ENCODE data around the gene HAO1.
"Not testable (repeated sequence)": the region's sequence is repeated elsewhere in the genome, so short reads cannot be mapped to it uniquely, and the experiment has no call there.

Gene HAO1

GRCh38 chr20:7858734-7859250 is 81.5 kb downstream of the HAO1 start:
- DNase-seq (ENCODE audit: low read depth in 2 of 2, low spot score in 1 of 2), result no peak

DNA sequence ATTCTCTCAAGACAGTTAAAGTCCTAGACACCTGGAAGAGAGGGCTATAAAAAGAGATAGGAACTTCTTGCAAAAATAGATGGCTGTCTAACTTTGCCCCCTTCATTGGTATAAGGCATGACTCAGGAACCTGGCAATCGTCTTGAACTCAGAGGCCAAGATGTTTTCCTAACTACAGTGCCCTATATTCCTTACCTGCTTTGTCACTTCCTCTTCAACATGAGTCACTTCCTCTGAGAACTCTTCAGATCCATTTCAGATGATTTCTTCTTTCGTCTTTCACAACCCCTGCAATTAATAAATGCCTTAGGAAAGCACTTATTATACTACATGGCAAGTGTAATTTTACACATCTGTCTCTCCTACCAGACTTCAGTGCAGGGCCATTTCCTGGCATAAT is 83.5 kb downstream of the HAO1 start:
- no peak for DNase-seq (ENCODE audit: low read depth in 2 of 2, low spot score in 1 of 2)

GRCh38 chr20:7855545-7855944 is 84.7 kb downstream of the HAO1 start:
- no peak for DNase-seq (ENCODE audit: low read depth in 2 of 2, low spot score in 1 of 2)

- no peak for DNase-seq (ENCODE audit: low read depth in 2 of 2, low spot score in 1 of 2)
These were observed 86.8 kb downstream of the HAO1 start for GRCh38 chr20:7853493-7853892.

DNA sequence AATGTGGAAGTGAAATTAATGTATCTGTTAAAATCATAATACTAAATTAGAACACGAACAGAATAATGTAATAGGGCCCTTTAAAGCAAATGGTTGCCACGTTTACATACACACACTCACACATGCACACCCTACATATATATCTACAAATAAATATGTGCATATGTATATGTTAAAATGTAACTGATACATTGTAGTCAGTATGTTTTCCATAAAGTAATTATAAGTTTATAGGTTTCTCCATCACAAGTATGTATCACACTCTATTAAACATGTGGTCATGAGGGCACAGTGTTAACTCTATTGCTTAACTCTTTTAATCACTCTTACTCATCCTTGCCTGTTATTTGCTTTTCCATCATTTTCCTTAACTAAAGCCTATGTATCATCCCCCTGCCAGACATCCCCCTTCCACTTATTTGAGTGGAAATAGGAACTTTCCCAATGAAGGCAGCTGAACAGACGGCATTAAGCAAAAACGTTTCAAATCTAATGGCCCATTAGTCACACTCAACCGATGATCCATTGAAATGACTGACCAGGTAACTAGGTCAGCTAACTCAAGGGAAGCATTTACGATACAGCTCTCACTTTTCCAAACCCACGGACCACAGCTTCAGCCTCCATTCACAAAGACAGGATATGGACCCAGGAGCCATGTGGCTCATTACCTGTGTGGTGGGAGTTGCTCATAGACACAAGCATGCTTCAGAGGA is 89.3 kb downstream of the HAO1 start:
- DNase-seq (ENCODE audit: low read depth in 2 of 2, low spot score in 1 of 2), result no peak

DNA sequence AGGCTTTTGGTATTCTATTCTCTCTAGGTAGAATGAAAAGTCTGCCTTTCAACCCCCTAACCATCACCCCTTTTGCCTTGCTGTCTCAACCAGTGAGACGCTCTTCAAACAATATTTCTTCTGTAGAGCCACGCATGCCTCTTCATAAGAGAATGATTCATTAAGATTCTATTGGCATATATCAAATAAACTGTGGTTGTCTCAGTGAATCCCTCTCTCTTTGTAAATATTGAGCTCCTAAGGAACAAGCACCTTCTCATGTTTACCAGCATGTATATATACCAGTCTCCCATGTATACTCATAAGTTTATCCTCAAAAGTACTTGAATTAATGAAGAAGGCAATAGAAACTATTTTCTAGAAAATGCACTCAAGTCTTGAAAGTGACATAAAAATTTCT is 90.6 kb downstream of the HAO1 start:
- no peak for DNase-seq (ENCODE audit: low read depth in 2 of 2, low spot score in 1 of 2)

- DNase-seq (ENCODE audit: low read depth in 2 of 2, low spot score in 1 of 2), result no peak
These were observed 91.9 kb downstream of the HAO1 start for GRCh38 chr20:7848351-7848750.

DNA sequence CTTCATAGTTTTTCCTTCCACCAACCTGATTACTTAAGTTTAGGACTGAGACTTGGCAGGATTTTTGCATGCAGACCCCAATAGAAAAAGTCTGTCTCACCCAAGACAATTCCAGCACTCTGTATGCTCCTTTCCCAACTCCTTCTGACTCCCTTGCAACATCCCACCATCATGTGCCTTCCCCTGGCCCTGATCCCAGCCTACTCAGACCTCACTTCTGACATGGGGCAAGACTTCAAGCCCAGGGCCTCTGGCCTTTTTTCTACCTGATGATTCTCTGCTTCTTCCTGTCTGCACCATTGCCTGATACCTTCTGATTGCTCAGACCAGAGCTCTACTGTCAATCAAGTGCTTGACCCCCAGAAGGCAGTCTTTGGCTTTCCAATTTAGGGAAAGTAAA is 96.6 kb downstream of the HAO1 start:
- no peak for DNase-seq (ENCODE audit: low read depth in 2 of 2, low spot score in 1 of 2)

GRCh38 chr20:7841971-7842310 is 98.3 kb downstream of the HAO1 start:
- no peak for DNase-seq (ENCODE audit: low read depth in 2 of 2, low spot score in 1 of 2)

- DNase-seq (ENCODE audit: low read depth in 2 of 2, low spot score in 1 of 2), result no peak
These were observed 98.8 kb downstream of the HAO1 start for GRCh38 chr20:7841291-7841970.

- DNase-seq (ENCODE audit: low read depth in 2 of 2, low spot score in 1 of 2), result no peak
These were observed 104.2 kb downstream of the HAO1 start for GRCh38 chr20:7836076-7836475.

- not testable (repeated sequence) for DNase-seq (ENCODE audit: low read depth in 2 of 2, low spot score in 1 of 2)
These were observed 105.8 kb downstream of the HAO1 start for GRCh38 chr20:7834441-7834840.

All from stimulated activated CD8-positive, alpha-beta memory T cell treated with anti-CD3 and anti-CD28 coated beads, Interleukin-4, amount 100 ng/mL, for 4 hours (primary cell).